Endothelial cell of umbilical vein (primary cell): Measurements from ENCODE around the gene UBE2E2.

Experiments used
- CTCF ChIP-seq, 2 donors: IDR thresholded peaks; 1 replicate in 1 of 2; 2 replicates in 1 of 2; pipeline ENCODE4 v1.5.1; 2011; ENCODE audit warnings: low read length in 2 of 2, mild to moderate bottlenecking in 2 of 2, moderate library complexity in 2 of 2, control low read depth in 1 of 2, inconsistent platforms in 1 of 2, low read depth in 1 of 2; ENCODE audit not compliant: insufficient read depth in 1 of 2; ENCODE audit errors: extremely low read depth in 1 of 2
- EZH2 ChIP-seq: IDR thresholded peaks from 2 replicates; pipeline ENCODE4 v1.6.1; 2012; ENCODE audit warnings: borderline replicate concordance, low read depth, mild to moderate bottlenecking, moderate library complexity, low read length, inconsistent platforms; ENCODE audit not compliant: severe bottlenecking
- FOS ChIP-seq: IDR thresholded peaks from 2 replicates; pipeline ENCODE4 v1.6.1; 2011; ENCODE audit warnings: mild to moderate bottlenecking, low read length, moderate library complexity, borderline replicate concordance; ENCODE audit not compliant: insufficient read depth
- GATA2 ChIP-seq: IDR thresholded peaks from 2 replicates; pipeline ENCODE4 v1.7.0; 2011; ENCODE audit warnings: low read depth, mild to moderate bottlenecking, moderate library complexity, mixed read lengths, low read length; ENCODE audit not compliant: insufficient read length, insufficient read depth
- MAX ChIP-seq: IDR thresholded peaks from 2 replicates; pipeline ENCODE4 v1.6.1; 2011; ENCODE audit not compliant: insufficient read depth, insufficient read length
- POLR2A ChIP-seq: IDR thresholded peaks from 2 replicates; pipeline ENCODE4 v1.6.1; 2012; ENCODE audit warnings: low read depth, mild to moderate bottlenecking, control low read depth, low read length
- POLR2AphosphoS5 ChIP-seq: IDR thresholded peaks from 2 replicates; pipeline ENCODE4 v1.6.1; 2012; ENCODE audit warnings: low read depth, mild to moderate bottlenecking, control low read depth, low read length, moderate library complexity; ENCODE audit not compliant: insufficient read depth

GRCh38 chr3:23202921-23203707 lies at the start of gene UBE2E2:
- TF ChIP-seq CTCF (IDR thresholded peaks at IDR 0.05; ENCODE audit: extremely low read depth in 1 of 2, insufficient read depth in 1 of 2, low read depth in 1 of 2, low read length in 2 of 2) (no peak), POLR2AphosphoS5 (peak; percentile 34), EZH2 (no peak), POLR2A (no peak), MAX (no peak), FOS (no peak), GATA2 (no peak)
